Thyroid gland (tissue), 4 donors: ENCODE measurements around the gene ZNF717. TPM values are rescaled to one million over a fixed set of nuclear protein-coding genes. Genes with fewer than 3 reads are reported as not detected.
"Not testable (repeated sequence)": the region's sequence is repeated elsewhere in the genome, so short reads cannot be mapped to it uniquely, and the experiment has no call there.

Experiments used
- DNase-seq, 2 donors: peaks; one replicate each; pipeline ENCODE4 v3.0.0-alpha.2; 2019
- H3K27ac ChIP-seq, 3 donors: fragments of 200-600 bp; sonication (generic); 1 replicate in 2 of 3; 2 replicates in 1 of 3; pipeline ENCODE4 v1.5.1; 2016 to 2019; ENCODE audit warnings: mild to moderate bottlenecking in 1 of 3, moderate library complexity in 1 of 3
- H3K27me3 ChIP-seq: fragments of 200-600 bp; sonication (generic); one replicate; pipeline ENCODE4 v1.5.1; 2019
- H3K36me3 ChIP-seq, 2 donors: fragments of 200-600 bp; sonication (generic); one replicate each; pipeline ENCODE4 v1.5.1; 2016 to 2019
- H3K4me1 ChIP-seq, 2 donors: fragments of 200-600 bp; sonication (generic); one replicate each; pipeline ENCODE4 v1.5.1; 2017 to 2019
- H3K4me3 ChIP-seq, 3 donors: fragments of 200-600 bp; sonication (generic); replicated peaks in 1 of 3; 1 replicate in 2 of 3; 2 replicates in 1 of 3; pipeline ENCODE4 v1.5.1; 2016; ENCODE audit warnings: mild to moderate bottlenecking in 1 of 3
- H3K9me3 ChIP-seq: fragments of 200-600 bp; sonication (generic); one replicate; pipeline ENCODE4 v1.5.1; 2017
- POLR2A ChIP-seq, 2 donors: fragments of 450-650 bp; IDR thresholded peaks; one replicate each; pipeline ENCODE4 v1.6.1; 2017; ENCODE audit warnings: antibody characterized with exemption in 2 of 2, mild to moderate bottlenecking in 2 of 2, moderate library complexity in 1 of 2
- WGBS, 2 donors: methylation state at CpG; one replicate each; pipeline ENCODE4 v1.1.5; 2017; 5-methylcytosine and 5-hydroxymethylcytosine counted together
- intact Hi-C: fragments of 100-400 bp; cut with DNase I; formaldehyde crosslinking; loops from one replicate; pipeline ENCODE4 v1.15.1; 2023
- total RNA-seq, 4 donors: library from RNA; depleted of rRNA; stranded (reverse); fragments of >200 nt; gene quantifications; one replicate each; pipeline ENCODE4 v1.2.3, GENCODE V29; 2016
- TF ChIP-seq, protein P1 (sequence below), 6 experiments: fragments of 200-600 bp in 3 of 6; fragments of 450-650 bp in 3 of 6; sonication (generic) in 3 of 6; IDR thresholded peaks; one replicate each; pipeline ENCODE4 v1.5.1; 2016 to 2019; ENCODE audit warnings: antibody characterized with exemption in 6 of 6, mild to moderate bottlenecking in 2 of 6, inconsistent platforms in 1 of 6, moderate library complexity in 1 of 6

ZNF717 gene
- 10 to 100 TPM; 14.4 to 23.0 (median 18.8) TPM for total RNA-seq

DNA sequence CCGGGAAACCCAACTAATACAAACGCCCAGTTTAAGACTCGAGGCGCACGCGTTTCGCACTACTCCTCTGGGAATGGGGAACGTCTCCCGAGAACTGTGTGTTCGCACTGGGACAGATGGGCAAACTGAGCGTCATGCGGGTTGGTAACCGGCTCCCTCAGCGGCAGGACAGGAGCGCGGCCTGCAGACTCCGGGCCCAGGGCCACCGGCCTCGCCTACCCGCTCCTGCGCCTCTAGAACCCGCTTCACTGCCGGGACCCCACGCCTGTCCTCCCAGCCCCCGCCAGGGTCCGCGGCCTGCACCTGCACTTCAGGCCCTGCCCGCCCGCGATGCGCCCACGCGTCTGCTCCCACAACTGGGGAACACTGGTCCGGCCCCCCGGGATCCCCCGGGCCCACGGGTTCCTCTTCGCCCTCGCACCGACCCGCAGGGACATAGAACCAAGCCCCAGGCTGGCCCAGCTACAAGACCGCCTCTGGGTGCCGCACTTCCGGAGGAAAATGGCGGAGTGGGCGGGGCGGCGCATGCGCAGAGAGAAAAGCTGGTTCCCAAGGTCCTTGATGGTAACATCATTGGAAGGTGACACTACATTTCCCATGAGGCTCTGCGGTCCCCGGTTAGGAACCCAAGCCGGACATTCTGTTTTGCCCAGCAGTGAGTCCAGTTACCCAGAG, at the start of gene ZNF717:
Gene ZNF717 (minus strand): TSS at position 469 of the 675 bp plus-strand sequence. CDS start 2,187 bp downstream, outside the sequence.
- peak in 1 of 2 donors; percentile 76 for TF ChIP-seq POLR2A (IDR thresholded peaks at IDR 0.05)
- TF ChIP-seq, protein P1, sequence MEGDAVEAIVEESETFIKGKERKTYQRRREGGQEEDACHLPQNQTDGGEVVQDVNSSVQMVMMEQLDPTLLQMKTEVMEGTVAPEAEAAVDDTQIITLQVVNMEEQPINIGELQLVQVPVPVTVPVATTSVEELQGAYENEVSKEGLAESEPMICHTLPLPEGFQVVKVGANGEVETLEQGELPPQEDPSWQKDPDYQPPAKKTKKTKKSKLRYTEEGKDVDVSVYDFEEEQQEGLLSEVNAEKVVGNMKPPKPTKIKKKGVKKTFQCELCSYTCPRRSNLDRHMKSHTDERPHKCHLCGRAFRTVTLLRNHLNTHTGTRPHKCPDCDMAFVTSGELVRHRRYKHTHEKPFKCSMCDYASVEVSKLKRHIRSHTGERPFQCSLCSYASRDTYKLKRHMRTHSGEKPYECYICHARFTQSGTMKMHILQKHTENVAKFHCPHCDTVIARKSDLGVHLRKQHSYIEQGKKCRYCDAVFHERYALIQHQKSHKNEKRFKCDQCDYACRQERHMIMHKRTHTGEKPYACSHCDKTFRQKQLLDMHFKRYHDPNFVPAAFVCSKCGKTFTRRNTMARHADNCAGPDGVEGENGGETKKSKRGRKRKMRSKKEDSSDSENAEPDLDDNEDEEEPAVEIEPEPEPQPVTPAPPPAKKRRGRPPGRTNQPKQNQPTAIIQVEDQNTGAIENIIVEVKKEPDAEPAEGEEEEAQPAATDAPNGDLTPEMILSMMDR (IDR thresholded peaks at IDR 0.05), result peak in 4 of 6 experiments; percentile 11 to 40 (median 22)
- peak within 1 kb of the TSS; percentile 63 to 86 (median 64) for H3K4me3 ChIP-seq
- H3K9me3 ChIP-seq, H3K36me3 ChIP-seq, H3K27me3 ChIP-seq, intact Hi-C loops, H3K4me1 ChIP-seq: not testable (repeated sequence)
- 2 to 6% methylated on average over 29 to 35 of the region's 52 CpGs for WGBS, 2 donors
- peak within 1 kb of the TSS; percentile 61 to 94 (median 88) for H3K27ac ChIP-seq
- DNase-seq, result peak; percentile 95 to 96

DNA sequence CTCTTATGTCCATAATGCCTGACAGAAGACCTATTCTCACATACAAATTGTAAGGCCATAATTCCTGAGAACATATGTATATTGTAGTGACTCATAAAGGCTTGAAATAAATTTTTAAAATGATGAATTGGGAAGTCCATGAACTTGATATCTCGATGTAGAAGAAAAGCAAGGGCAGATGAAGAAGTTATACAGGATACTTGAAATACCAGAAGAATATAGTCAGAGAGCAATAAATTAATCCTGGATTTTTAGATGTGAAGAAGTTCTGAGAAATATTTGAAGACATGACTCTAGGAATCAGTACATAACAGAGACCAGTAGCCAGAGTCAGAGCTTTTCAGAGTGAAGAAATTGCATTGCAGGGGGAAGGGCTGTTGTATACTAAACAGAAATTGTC, 45.7 kb upstream of the ZNF717 start:
- DNase-seq, result not testable (repeated sequence)
- WGBS, 2 donors, result 88 to 90% methylated on average over 1 of the region's 1 CpG

DNA sequence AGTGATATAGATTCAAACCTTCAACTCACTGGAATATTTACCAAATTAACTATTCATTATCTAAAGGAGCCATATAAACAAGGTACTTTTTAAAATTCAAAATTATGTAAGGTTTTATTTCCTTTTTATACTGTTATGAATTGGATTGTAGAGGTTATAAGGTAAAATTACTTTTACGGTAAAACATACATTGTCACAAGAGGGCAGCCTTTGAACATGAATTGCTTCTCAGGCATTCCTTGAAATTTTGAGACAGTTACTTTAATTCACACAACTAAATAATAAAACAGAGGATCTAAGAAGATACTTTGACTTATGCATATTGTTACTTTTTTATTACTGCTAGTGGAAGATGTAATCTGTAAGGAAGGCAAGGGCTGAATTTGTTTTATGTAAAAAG, 32.7 kb upstream of the ZNF717 start:
- H3K36me3 ChIP-seq, H3K27ac ChIP-seq, H3K9me3 ChIP-seq, H3K4me3 ChIP-seq, DNase-seq, H3K4me1 ChIP-seq, H3K27me3 ChIP-seq, intact Hi-C loops: not testable (repeated sequence)
- 60 to 63% methylated on average over 1 of the region's 1 CpG for WGBS, 2 donors

More for the DNA sequence above, 45.7 kb upstream of the ZNF717 start:
- H3K9me3 ChIP-seq, H3K4me1 ChIP-seq, H3K27ac ChIP-seq, H3K27me3 ChIP-seq, intact Hi-C loops, H3K4me3 ChIP-seq, H3K36me3 ChIP-seq: not testable (repeated sequence)

DNA sequence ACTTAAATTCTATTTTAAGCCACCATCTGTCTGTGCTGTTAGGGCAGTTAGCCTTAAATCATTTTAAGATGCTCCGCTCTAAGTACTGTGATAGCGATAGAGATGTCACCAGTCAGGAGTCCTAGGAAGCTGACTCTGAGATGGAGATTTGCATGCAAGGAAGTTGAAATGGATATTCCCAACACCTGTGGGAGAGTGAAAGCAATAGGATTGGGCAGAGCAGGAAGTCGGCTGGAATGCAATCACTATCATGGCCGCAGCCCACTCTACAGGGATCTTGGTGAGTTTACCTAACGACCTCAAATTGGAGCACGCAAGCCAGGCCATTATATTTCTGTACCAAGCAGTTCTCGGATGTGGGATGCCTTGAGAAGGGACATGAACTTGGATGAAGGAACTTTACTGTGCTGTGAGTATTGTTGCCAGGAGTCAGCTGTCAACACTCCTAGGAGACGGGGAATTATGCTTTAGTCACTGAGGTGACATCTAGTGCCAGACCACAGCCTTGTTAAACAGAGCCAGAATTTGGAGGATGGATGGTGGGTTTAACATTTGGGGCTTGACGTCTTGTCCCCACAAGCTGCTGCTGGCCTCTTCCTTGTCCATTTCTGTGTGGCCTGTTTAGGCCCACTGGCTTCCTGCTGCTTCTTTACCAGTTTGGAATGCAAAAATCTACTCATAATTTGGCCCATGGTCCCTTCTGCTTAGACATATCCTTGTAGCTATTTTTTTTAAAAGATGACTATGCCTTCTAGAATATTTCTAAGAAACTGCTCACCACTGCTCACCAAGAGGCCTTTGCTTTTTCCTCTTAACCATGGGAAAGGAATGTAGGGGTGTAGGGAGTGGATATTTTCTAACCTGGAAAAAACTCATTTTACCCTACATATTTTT, 31.2 kb upstream of the ZNF717 start:
- DNase-seq, H3K9me3 ChIP-seq, intact Hi-C loops, H3K27me3 ChIP-seq, H3K4me1 ChIP-seq, H3K27ac ChIP-seq, H3K4me3 ChIP-seq, H3K36me3 ChIP-seq: not testable (repeated sequence)
- WGBS, 2 donors, result 67 to 77% methylated on average over 9 of the region's 9 CpGs

DNA sequence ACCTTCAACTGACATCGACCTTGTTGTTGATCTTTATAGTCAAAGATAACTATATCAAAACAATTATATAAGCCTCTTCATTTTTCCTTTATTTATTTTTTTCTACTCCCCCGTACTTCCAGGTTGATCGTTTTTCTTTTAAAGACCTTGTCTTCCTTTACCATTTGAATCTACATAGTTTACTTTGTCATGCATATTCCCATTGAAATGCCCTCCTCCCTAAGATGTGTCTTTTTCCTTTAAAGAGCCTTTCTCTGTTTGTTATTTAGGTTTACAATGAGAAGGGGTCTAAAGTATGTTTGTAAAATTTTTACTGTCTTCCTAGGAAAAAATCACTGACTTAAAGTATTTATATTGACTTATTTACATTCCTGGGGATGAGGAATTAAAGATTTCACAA, 29.4 kb upstream of the ZNF717 start:
- intact Hi-C loops, result no loop called here

DNA sequence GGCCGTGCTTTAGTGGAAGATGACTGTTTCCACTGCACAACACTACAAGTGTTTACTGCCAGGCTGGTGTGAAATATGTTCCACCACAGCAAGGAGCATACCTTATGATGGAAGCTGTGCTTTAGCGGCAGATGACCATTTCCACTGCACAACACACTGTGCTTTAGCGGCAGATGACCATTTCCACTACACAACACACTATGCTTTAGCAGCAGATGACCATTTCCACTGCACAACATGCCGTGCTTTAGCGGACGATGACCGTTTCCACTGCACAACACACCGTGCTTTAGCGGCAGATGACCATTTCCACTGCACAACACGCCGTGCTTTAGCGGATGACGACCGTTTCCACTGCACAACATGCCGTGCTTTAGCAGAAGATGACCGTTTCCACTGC, 2.8 kb downstream of the ZNF717 start:
- intact Hi-C loops, result no loop called here
- no peaks in the 10 kb centered on the region for H3K27me3 ChIP-seq
- H3K4me1 ChIP-seq, result peaks cover 6% of the 10 kb centered on the region in 2 donors
- DNase-seq, result no peak
- H3K27ac ChIP-seq, result no peak overlapping the region
- H3K4me3 ChIP-seq, result no peak overlapping the region
- H3K36me3 ChIP-seq, result peaks cover 3 to 5% of the 10 kb centered on the region in 2 donors
- WGBS, 2 donors, result 95 to 97% methylated on average over 16 of the region's 16 CpGs
- no peaks in the 10 kb centered on the region for H3K9me3 ChIP-seq
- TF ChIP-seq, protein P1 (IDR thresholded peaks at IDR 0.05), result no peak

More for the DNA sequence above, 29.4 kb upstream of the ZNF717 start:
- Histone ChIP-seq H3K36me3 (no peaks in the 10 kb centered on the region), H3K27me3 (no peaks in the 10 kb centered on the region), H3K27ac (no peak overlapping the region), H3K4me3 (no peak overlapping the region), H3K9me3 (no peaks in the 10 kb centered on the region), H3K4me1 (no peaks in the 10 kb centered on the region)
- TF ChIP-seq, protein P1 (IDR thresholded peaks at IDR 0.05), result no peak
- no peak for TF ChIP-seq POLR2A (IDR thresholded peaks at IDR 0.05)
- no peak for DNase-seq
- WGBS, 2 donors, result 39 to 49% methylated on average over 3 of the region's 3 CpGs
